Measurements from ENCODE around the gene CUL4A. TPM values are rescaled to one million over a fixed set of nuclear protein-coding genes. Genes with fewer than 3 reads are reported as not detected.

CUL4A gene
- total RNA-seq, 1 donor, result 114 TPM

GRCh38 chr13:113178896-113179167 is 30.6 kb upstream of the CUL4A start:
- no peak for TF ChIP-seq CTCF (IDR thresholded peaks at IDR 0.05; ENCODE audit: insufficient read depth, low read length)
- DNase-seq (ENCODE audit: low read depth), result no peak
- no peak overlapping the region for H3K4me3 ChIP-seq (ENCODE audit: low read depth, low read length)

- no peak for TF ChIP-seq CTCF (IDR thresholded peaks at IDR 0.05; ENCODE audit: insufficient read depth, low read length)
- no peak for DNase-seq (ENCODE audit: low read depth)
- H3K4me3 ChIP-seq (ENCODE audit: low read depth, low read length), result no peak overlapping the region
These were observed 29.8 kb upstream of the CUL4A start for GRCh38 chr13:113179374-113180230.

- TF ChIP-seq CTCF (IDR thresholded peaks at IDR 0.05; ENCODE audit: insufficient read depth, low read length), result no peak
- no peak overlapping the region for H3K4me3 ChIP-seq (ENCODE audit: low read depth, low read length)
- no peak for DNase-seq (ENCODE audit: low read depth)
These were observed 27.4 kb upstream of the CUL4A start for GRCh38 chr13:113182046-113182445.

GRCh38 chr13:113183450-113184129 is 25.8 kb upstream of the CUL4A start:
- no peak for DNase-seq (ENCODE audit: low read depth)
- no peak overlapping the region for H3K4me3 ChIP-seq (ENCODE audit: low read depth, low read length)
- TF ChIP-seq CTCF (IDR thresholded peaks at IDR 0.05; ENCODE audit: insufficient read depth, low read length), result no peak

- no peak overlapping the region for H3K4me3 ChIP-seq (ENCODE audit: low read depth, low read length)
- no peak for DNase-seq (ENCODE audit: low read depth)
- no peak for TF ChIP-seq CTCF (IDR thresholded peaks at IDR 0.05; ENCODE audit: insufficient read depth, low read length)
These were observed 24.6 kb upstream of the CUL4A start for GRCh38 chr13:113184568-113185440.

GRCh38 chr13:113186061-113186900 is 23.1 kb upstream of the CUL4A start:
- no peak for TF ChIP-seq CTCF (IDR thresholded peaks at IDR 0.05; ENCODE audit: insufficient read depth, low read length)
- H3K4me3 ChIP-seq (ENCODE audit: low read depth, low read length), result no peak overlapping the region
- DNase-seq (ENCODE audit: low read depth), result no peak
